PC-3 (cell line): ENCODE measurements around the gene HIBCH. TPM values are rescaled to one million over a fixed set of nuclear protein-coding genes. Genes with fewer than 3 reads are reported as not detected.

ENCODE experiments used
- ATAC-seq: fragments of 200-7000 bp; cut with Tn5 transposase; 2 replicates; pipeline ENCODE4 v1.9.1; 2020; ENCODE audit warnings: mild to moderate bottlenecking, moderate library complexity
- BruUV-seq: library from RNA; stranded (reverse); fragments of 400-500 nt; replicated peaks from 2 replicates; lab custom pipeline; 2021; lab: Mats Ljungman, UMichigan
- CTCF ChIA-PET: fragments of 300-600 bp; sonication (Branson Sonifier 250); formaldehyde crosslinking; loops from one replicate; lab custom pipeline; 2022; ENCODE audit warnings: antibody characterized with exemption; lab: Charles Lee
- POLR2A ChIA-PET: fragments of 300-600 bp; sonication (Branson Sonifier 250); formaldehyde crosslinking; loops from one replicate; lab custom pipeline; 2022; ENCODE audit warnings: antibody characterized with exemption; ENCODE audit not compliant: unreplicated experiment; lab: Charles Lee
- DNase-seq: peaks from one replicate; pipeline ENCODE4 v3.0.0-alpha.2; 2015
- H2AFZ ChIP-seq: fragments of 300-600 bp; sonication (generic); 2 replicates; pipeline ENCODE4 v1.6.0; 2016; ENCODE audit warnings: antibody characterized with exemption, low read length
- H3F3A ChIP-seq: fragments of 300-600 bp; sonication (generic); one replicate; pipeline ENCODE4 v1.6.0; 2017; ENCODE audit warnings: antibody characterized with exemption, low read length, control low read depth, mild to moderate bottlenecking; ENCODE audit not compliant: unreplicated experiment
- H3K27ac ChIP-seq: fragments of 300-600 bp; sonication (generic); 2 replicates; pipeline ENCODE4 v1.5.1; 2016; ENCODE audit warnings: mild to moderate bottlenecking, low read length
- H3K27me3 ChIP-seq: fragments of 300-600 bp; sonication (generic); 2 replicates; pipeline ENCODE4 v1.6.1; 2016; ENCODE audit warnings: low read length, mixed read lengths
- H3K36me3 ChIP-seq: fragments of 300-600 bp; sonication (generic); 2 replicates; pipeline ENCODE4 v1.6.1; 2016; ENCODE audit warnings: low read depth, mixed run types, low read length, mixed read lengths
- H3K4me1 ChIP-seq: fragments of 300-600 bp; sonication (generic); 2 replicates; pipeline ENCODE4 v1.5.1; 2016; ENCODE audit warnings: low read length; ENCODE audit not compliant: insufficient read depth
- H3K4me2 ChIP-seq: fragments of 300-600 bp; sonication (generic); 2 replicates; pipeline ENCODE4 v1.6.0; 2016; ENCODE audit warnings: low read length
- H3K4me3 ChIP-seq: fragments of 300-600 bp; sonication (generic); 2 replicates; pipeline ENCODE4 v1.5.1; 2016; ENCODE audit warnings: mild to moderate bottlenecking, low read length, mixed read lengths
- H3K79me2 ChIP-seq: fragments of 300-600 bp; sonication (generic); 2 replicates; pipeline ENCODE4 v1.6.1; 2017; ENCODE audit warnings: low read length, mixed read lengths
- H3K9ac ChIP-seq: fragments of 300-600 bp; sonication (generic); 2 replicates; pipeline ENCODE4 v1.6.0; 2016; ENCODE audit warnings: mild to moderate bottlenecking, low read length
- H3K9me2 ChIP-seq: fragments of 300-600 bp; sonication (generic); replicated peaks from 2 replicates; pipeline ENCODE4 v1.6.1; 2016; ENCODE audit warnings: mixed run types, low read length, mixed read lengths
- H3K9me3 ChIP-seq: fragments of 300-600 bp; sonication (generic); 2 replicates; pipeline ENCODE4 v1.6.1; 2016; ENCODE audit warnings: low read length, mixed read lengths
- H4K20me1 ChIP-seq: fragments of 300-600 bp; sonication (generic); 2 replicates; pipeline ENCODE4 v1.6.1; 2016; ENCODE audit warnings: low read length, mixed read lengths
- CTCF ChIP-seq: fragments of 300-600 bp; sonication (generic); conservative IDR thresholded peaks from 2 replicates; pipeline ENCODE4 v1.5.1; 2017; ENCODE audit warnings: antibody characterized with exemption, low read depth, mild to moderate bottlenecking, low read length
- EZH2 ChIP-seq: fragments of 300-600 bp; sonication (generic); IDR thresholded peaks from one replicate; pipeline ENCODE4 v1.6.1; 2017; ENCODE audit warnings: antibody characterized with exemption, mild to moderate bottlenecking, low read length; ENCODE audit not compliant: unreplicated experiment
- EZH2phosphoT487 ChIP-seq: fragments of 300-600 bp; sonication (generic); IDR thresholded peaks from 2 replicates; pipeline ENCODE4 v1.6.1; 2018; ENCODE audit warnings: mild to moderate bottlenecking, antibody characterized with exemption, low read length, borderline replicate concordance
- intact Hi-C: fragments of 100-400 bp; cut with micrococcal nuclease; formaldehyde crosslinking; loops from 2 replicates; pipeline ENCODE4 v1.9.0; 2023
- total RNA-seq: library from RNA; depleted of rRNA; stranded (reverse); fragments of >200 nt; gene quantifications from 2 replicates; pipeline ENCODE4 v1.2.3, GENCODE V29; 2014

Gene HIBCH
- total RNA-seq, 1 experiment from 2014 or later, result 12.0 TPM

GRCh38 chr2:190167702-190168101 is 151.9 kb downstream of the HIBCH start:
- Histone ChIP-seq H3K27me3 (no peaks in the 10 kb centered on the region), H3K27ac (no peak overlapping the region), H3K9me2 (no peaks in the 10 kb centered on the region), H3K79me2 (no peaks in the 10 kb centered on the region), H4K20me1 (no peaks in the 10 kb centered on the region), H3K9ac (no peak overlapping the region), H3K4me1 (no peaks in the 10 kb centered on the region), H3K4me2 (no peak overlapping the region), H2AFZ (no peak overlapping the region), H3K36me3 (no peaks in the 10 kb centered on the region), H3K9me3 (no peaks in the 10 kb centered on the region), H3K4me3 (no peak overlapping the region), H3F3A (no peaks in the 10 kb centered on the region)
- intact Hi-C loops, result no loop called here
- ATAC-seq (no peak), DNase-seq (no peak)
- CTCF ChIA-PET, result no interaction called here
- POLR2A ChIA-PET, result no interaction called here
- TF ChIP-seq EZH2phosphoT487 (no peak), CTCF (no peak), EZH2 (no peak)
- BruUV-seq, result no TSS peak

- ChIA-PET POLR2A (no interaction called here), CTCF (no interaction called here)
- Histone ChIP-seq H3K9me3 (no peaks in the 10 kb centered on the region), H3K9ac (no peak overlapping the region), H3K4me3 (no peak overlapping the region), H3K79me2 (no peaks in the 10 kb centered on the region), H3K27me3 (no peaks in the 10 kb centered on the region), H3K27ac (no peak overlapping the region), H4K20me1 (no peaks in the 10 kb centered on the region), H3K36me3 (no peaks in the 10 kb centered on the region), H3K4me2 (no peak overlapping the region), H3K9me2 (no peaks in the 10 kb centered on the region), H3F3A (no peaks in the 10 kb centered on the region), H3K4me1 (no peaks in the 10 kb centered on the region), H2AFZ (no peak overlapping the region)
- TF ChIP-seq CTCF (no peak), EZH2phosphoT487 (no peak), EZH2 (no peak)
- intact Hi-C loops, result no loop called here
- BruUV-seq, result no TSS peak
- ATAC-seq, result no peak
- DNase-seq, result no peak
These were observed 154.1 kb downstream of the HIBCH start for GRCh38 chr2:190165491-190165890.

- H3K9me2 ChIP-seq, result no peaks in the 10 kb centered on the region
- no peak overlapping the region for H3K9ac ChIP-seq
- POLR2A ChIA-PET, result no interaction called here
- no peaks in the 10 kb centered on the region for H3K9me3 ChIP-seq
- BruUV-seq, result no TSS peak
- no peaks in the 10 kb centered on the region for H3K27me3 ChIP-seq
- no peaks in the 10 kb centered on the region for H4K20me1 ChIP-seq
- DNase-seq, result no peak
- no peak for TF ChIP-seq EZH2
- no peak for TF ChIP-seq EZH2phosphoT487
- no peak for TF ChIP-seq CTCF
- intact Hi-C loops, result no loop called here
- no peaks in the 10 kb centered on the region for H3F3A ChIP-seq
- CTCF ChIA-PET, result no interaction called here
- H3K4me2 ChIP-seq, result no peak overlapping the region
- no peak overlapping the region for H3K27ac ChIP-seq
- H3K4me1 ChIP-seq, result no peaks in the 10 kb centered on the region
- no peak overlapping the region for H3K4me3 ChIP-seq
- ATAC-seq, result no peak
- H2AFZ ChIP-seq, result no peak overlapping the region
- no peaks in the 10 kb centered on the region for H3K79me2 ChIP-seq
- no peaks in the 10 kb centered on the region for H3K36me3 ChIP-seq
These were observed 156.8 kb downstream of the HIBCH start for GRCh38 chr2:190162851-190163250.
